Sigmoid colon (tissue), 7 donors: ENCODE data around the gene CFTR. TPM values are rescaled to one million over a fixed set of nuclear protein-coding genes. Genes with fewer than 3 reads are reported as not detected.

Experiments used
- DNase-seq: peaks from one replicate; pipeline ENCODE4 v3.0.0-alpha.2; 2019
- H3K27ac ChIP-seq, 4 donors: fragments of 200-600 bp; sonication (generic); one replicate each; pipeline ENCODE4 v1.5.1; 2016 to 2019; ENCODE audit warnings: mild to moderate bottlenecking in 1 of 4
- H3K27me3 ChIP-seq, 3 donors: fragments of 200-600 bp; sonication (generic); one replicate each; pipeline ENCODE4 v1.5.1; 2019; ENCODE audit warnings: mild to moderate bottlenecking in 1 of 3
- H3K36me3 ChIP-seq, 4 donors: fragments of 200-600 bp; sonication (generic); one replicate each; pipeline ENCODE4 v1.5.1; 2016 to 2019
- H3K4me1 ChIP-seq, 4 donors: fragments of 200-600 bp; sonication (generic); one replicate each; pipeline ENCODE4 v1.5.1; 2017 to 2019
- H3K4me3 ChIP-seq, 4 donors: fragments of 200-600 bp; sonication (generic); one replicate each; pipeline ENCODE4 v1.5.1; 2017 to 2019; ENCODE audit warnings: mild to moderate bottlenecking in 2 of 4, moderate library complexity in 1 of 4
- H3K9me3 ChIP-seq, 4 donors: fragments of 200-600 bp in 3 of 4; sonication (generic) in 3 of 4; one replicate each; pipeline versions ENCODE4 v1.5.1 to v1.6.1; 2013 to 2019
- EP300 ChIP-seq, 4 donors: sonication (generic); formaldehyde crosslinking; IDR thresholded peaks; one replicate each; pipeline ENCODE4 v1.6.1; 2017; ENCODE audit warnings: antibody characterized with exemption in 4 of 4
- POLR2A ChIP-seq, 2 donors: fragments of 450-650 bp; IDR thresholded peaks; one replicate each; pipeline ENCODE4 v1.6.1; 2016; ENCODE audit warnings: antibody characterized with exemption in 2 of 2, mild to moderate bottlenecking in 2 of 2, moderate library complexity in 2 of 2
- POLR2AphosphoS5 ChIP-seq, 4 donors: sonication (generic); formaldehyde crosslinking; IDR thresholded peaks; one replicate each; pipeline ENCODE4 v1.6.1; 2017; ENCODE audit warnings: antibody characterized with exemption in 4 of 4
- WGBS, 2 donors: extraction: QIAGEN DNeasy Blood & Tissue Kit; methylation state at CpG; one replicate each; pipeline ENCODE4 v1.1.7; 2013; 5-methylcytosine and 5-hydroxymethylcytosine counted together
- intact Hi-C: fragments of 100-400 bp; cut with DNase I; formaldehyde crosslinking; loops from one replicate; pipeline ENCODE4 v1.15.1; 2023
- polyA plus RNA-seq, 3 donors: library from polyadenylated mRNA; stranded (reverse); fragments of 200-250 nt; gene quantifications; one replicate each; pipeline ENCODE4 v1.2.3, GENCODE V29; 2013
- total RNA-seq, 4 donors: library from RNA; depleted of rRNA; stranded (reverse); fragments of >200 nt; gene quantifications; one replicate each; pipeline ENCODE4 v1.1.0, GENCODE V29; 2016
- TF ChIP-seq, protein P1 (sequence below), 4 experiments: fragments of 450-650 bp in 3 of 4; fragments of 200-600 bp in 1 of 4; IDR thresholded peaks; one replicate each; pipeline ENCODE4 v1.5.1; 2016 to 2019; ENCODE audit warnings: antibody characterized with exemption in 4 of 4, mild to moderate bottlenecking in 3 of 4, moderate library complexity in 2 of 4
- donor health status: healthy with polysubstance abuse.
- donor health status: Bipolar disorder and iron deficiency.
- donor health status: healthy.

CFTR gene
- total and polyA plus RNA-seq, 7 donors = under 0.01 to 39.9 (median 3.4) TPM; not detected in 1

DNA sequence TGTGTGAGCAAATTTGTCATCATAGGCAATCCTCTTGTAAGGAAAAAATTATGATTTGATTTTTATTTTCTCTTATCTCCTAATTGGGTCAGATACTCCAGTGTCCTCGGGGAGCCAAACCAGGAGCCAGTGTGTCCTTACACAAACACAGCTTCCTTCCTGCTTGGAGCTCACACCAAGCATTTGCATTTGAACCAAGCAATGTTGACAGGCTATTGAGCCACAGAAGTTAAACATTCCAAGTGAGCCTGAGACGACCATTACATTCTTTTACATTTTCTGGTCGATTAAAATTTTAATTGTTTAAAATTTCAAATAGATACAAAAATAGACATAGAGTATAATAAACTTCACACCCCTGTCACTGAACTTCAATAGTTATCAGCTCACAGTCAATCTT, 194.8 kb downstream of the CFTR start:
- H3K27me3 ChIP-seq = no peaks in the 10 kb centered on the region
- TF ChIP-seq POLR2A (IDR thresholded peaks at IDR 0.05) (no peak), POLR2AphosphoS5 (IDR thresholded peaks at IDR 0.05) (no peak), EP300 (IDR thresholded peaks at IDR 0.05) (no peak)
- TF ChIP-seq, protein P1, sequence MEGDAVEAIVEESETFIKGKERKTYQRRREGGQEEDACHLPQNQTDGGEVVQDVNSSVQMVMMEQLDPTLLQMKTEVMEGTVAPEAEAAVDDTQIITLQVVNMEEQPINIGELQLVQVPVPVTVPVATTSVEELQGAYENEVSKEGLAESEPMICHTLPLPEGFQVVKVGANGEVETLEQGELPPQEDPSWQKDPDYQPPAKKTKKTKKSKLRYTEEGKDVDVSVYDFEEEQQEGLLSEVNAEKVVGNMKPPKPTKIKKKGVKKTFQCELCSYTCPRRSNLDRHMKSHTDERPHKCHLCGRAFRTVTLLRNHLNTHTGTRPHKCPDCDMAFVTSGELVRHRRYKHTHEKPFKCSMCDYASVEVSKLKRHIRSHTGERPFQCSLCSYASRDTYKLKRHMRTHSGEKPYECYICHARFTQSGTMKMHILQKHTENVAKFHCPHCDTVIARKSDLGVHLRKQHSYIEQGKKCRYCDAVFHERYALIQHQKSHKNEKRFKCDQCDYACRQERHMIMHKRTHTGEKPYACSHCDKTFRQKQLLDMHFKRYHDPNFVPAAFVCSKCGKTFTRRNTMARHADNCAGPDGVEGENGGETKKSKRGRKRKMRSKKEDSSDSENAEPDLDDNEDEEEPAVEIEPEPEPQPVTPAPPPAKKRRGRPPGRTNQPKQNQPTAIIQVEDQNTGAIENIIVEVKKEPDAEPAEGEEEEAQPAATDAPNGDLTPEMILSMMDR (IDR thresholded peaks at IDR 0.05) = no peak
- H3K9me3 ChIP-seq = no peaks in the 10 kb centered on the region
- WGBS, 2 donors = 5 to 24% methylated on average over 3 of the region's 3 CpGs
- no peak for DNase-seq
- no peaks in the 10 kb centered on the region for H3K4me1 ChIP-seq
- no peak overlapping the region for H3K4me3 ChIP-seq
- no peak overlapping the region for H3K27ac ChIP-seq
- H3K36me3 ChIP-seq = no peaks in the 10 kb centered on the region
- intact Hi-C loops = no loop called here

DNA sequence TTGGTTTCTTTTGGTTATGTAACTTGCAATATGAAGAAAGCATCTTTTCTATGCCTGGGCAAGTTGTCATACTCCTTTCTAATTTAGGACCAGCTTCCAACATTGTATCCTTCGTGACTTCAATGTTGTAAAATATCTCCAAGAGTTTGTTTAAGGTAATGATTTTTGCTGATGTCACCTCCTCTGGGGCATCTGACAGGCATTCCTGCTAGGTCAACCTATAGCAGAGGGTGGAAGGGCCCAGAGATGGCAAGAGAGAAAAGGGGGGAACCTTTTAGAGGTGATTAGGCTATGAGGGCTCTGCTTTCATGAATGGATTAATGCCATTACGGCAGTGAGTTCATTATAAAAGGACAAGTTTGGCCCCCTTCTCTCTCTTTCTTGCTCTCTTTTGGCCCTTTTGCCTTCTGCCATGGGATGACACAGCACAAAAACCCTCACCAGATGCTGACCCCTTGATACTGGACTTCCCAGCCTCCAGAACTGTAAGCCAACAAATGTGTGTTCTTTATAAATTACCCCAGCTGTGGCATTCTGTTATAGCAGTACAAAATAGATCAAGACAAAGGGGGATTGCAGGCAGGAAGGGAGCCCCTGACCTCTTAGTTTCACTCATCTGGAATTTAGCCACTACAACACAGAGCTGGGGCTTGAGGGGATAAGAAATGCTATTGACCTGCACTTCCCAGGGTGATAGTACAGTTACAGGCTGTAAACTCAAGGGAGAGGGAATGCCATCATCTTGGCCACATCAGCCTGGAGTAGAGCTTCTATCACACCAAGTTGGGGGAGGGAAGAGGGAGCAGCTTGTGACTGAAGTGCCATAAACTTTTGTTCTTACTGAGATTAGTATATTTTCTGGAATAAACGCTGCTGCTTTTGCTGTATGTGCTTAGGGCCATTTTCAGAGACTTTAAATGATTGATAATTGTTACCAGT, 195.9 kb downstream of the CFTR start:
- TF ChIP-seq, protein P1 (IDR thresholded peaks at IDR 0.05) = no peak
- TF ChIP-seq EP300 (IDR thresholded peaks at IDR 0.05) (no peak), POLR2AphosphoS5 (IDR thresholded peaks at IDR 0.05) (no peak), POLR2A (IDR thresholded peaks at IDR 0.05) (no peak)
- 41 to 65% methylated on average over 3 of the region's 3 CpGs for WGBS, 2 donors
- DNase-seq = no peak
- no peak overlapping the region for H3K4me3 ChIP-seq
- H3K4me1 ChIP-seq = no peaks in the 10 kb centered on the region
- H3K27me3 ChIP-seq = no peaks in the 10 kb centered on the region
- no peaks in the 10 kb centered on the region for H3K36me3 ChIP-seq
- intact Hi-C loops = no loop called here
- no peak overlapping the region for H3K27ac ChIP-seq
- H3K9me3 ChIP-seq = no peaks in the 10 kb centered on the region

DNA sequence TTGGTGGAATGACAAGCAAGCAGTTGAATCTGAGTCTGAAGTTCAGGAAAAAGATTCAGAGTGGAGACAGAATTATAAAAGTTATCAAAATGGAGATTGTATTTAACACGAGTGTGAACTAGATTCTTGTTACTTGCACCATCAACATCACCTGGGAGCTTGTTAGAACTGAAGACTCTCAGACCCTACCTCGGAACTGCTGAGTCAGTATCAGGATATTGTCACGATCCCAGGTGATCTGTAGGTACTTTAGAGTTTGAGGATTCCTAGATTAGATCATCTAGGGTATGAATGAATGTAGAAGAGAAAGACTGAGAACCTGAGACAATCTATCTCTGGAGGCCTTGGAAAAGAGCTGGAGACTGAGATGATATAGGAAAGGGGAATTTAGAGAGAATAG, 199.3 kb downstream of the CFTR start:
- Histone ChIP-seq H3K9me3 (no peaks in the 10 kb centered on the region), H3K36me3 (no peaks in the 10 kb centered on the region), H3K27ac (no peak overlapping the region), H3K4me3 (no peak overlapping the region), H3K27me3 (no peaks in the 10 kb centered on the region), H3K4me1 (no peaks in the 10 kb centered on the region)
- intact Hi-C loops = no loop called here
- DNase-seq = no peak
- 86 to 94% methylated on average over 3 of the region's 3 CpGs for WGBS, 2 donors
- TF ChIP-seq EP300 (IDR thresholded peaks at IDR 0.05) (no peak), POLR2AphosphoS5 (IDR thresholded peaks at IDR 0.05) (no peak), POLR2A (IDR thresholded peaks at IDR 0.05) (no peak)
- TF ChIP-seq, protein P1 (IDR thresholded peaks at IDR 0.05) = no peak

DNA sequence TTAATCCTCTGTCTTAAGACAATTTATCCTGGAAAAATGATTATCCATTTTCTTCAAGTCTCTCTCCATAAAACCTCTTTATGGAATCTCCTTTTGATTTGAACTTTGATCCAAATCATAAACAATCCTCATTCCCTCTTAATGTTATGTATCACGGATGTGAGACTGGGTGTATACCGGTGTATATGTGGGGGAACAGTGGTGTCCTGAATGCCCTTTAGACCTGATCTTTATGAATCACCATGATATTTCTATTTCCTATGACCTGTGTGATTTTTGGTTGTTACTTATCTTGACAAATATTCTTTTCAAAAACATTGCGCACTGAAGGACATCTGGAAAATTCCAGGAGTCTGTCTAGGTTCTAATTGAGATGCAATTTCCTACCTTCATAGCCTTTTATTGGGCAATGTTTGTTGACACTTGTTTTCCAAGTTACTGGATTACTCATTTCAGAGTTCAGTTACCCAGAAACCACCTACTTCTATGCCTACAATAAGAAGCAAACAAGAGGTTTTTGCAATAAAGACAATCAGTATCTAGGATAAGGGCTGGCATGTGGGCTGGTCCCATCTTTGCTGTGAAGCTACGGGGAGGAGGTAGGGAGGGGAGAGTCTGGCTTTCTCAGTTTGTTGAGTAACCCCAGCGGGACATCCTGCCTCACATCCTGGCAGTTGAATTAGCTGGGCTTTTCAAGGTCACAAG, 203.0 kb downstream of the CFTR start:
- Histone ChIP-seq H3K27ac (no peak overlapping the region), H3K27me3 (no peaks in the 10 kb centered on the region), H3K4me1 (no peaks in the 10 kb centered on the region), H3K4me3 (no peak overlapping the region), H3K9me3 (no peaks in the 10 kb centered on the region), H3K36me3 (no peaks in the 10 kb centered on the region)
- WGBS, 2 donors = 13 to 65% methylated on average over 5 of the region's 5 CpGs
- TF ChIP-seq, protein P1 (IDR thresholded peaks at IDR 0.05) = no peak
- TF ChIP-seq POLR2AphosphoS5 (IDR thresholded peaks at IDR 0.05) (no peak), EP300 (IDR thresholded peaks at IDR 0.05) (no peak), POLR2A (IDR thresholded peaks at IDR 0.05) (no peak)
- DNase-seq = no peak
- intact Hi-C loops = no loop called here
